Progenitor cell of endocrine pancreas (in vitro differentiated cells): ENCODE results near the gene STX18. TPM values are rescaled to one million over a fixed set of nuclear protein-coding genes. Genes with fewer than 3 reads are reported as not detected.

Experiments
- DNase-seq: peaks from one replicate; pipeline ENCODE4 v3.0.0; 2021; ENCODE audit warnings: low spot score; ENCODE audit not compliant: unreplicated experiment
- H3K27ac Mint-ChIP-seq: 2 replicates; pipeline ENCODE4 v1.8.0; 2021; ENCODE audit warnings: mild to moderate bottlenecking, moderate library complexity, mixed read lengths
- H3K27me3 Mint-ChIP-seq: 2 replicates; pipeline ENCODE4 v1.8.0; 2021; ENCODE audit warnings: mixed read lengths
- H3K36me3 Mint-ChIP-seq: 2 replicates; pipeline ENCODE4 v1.8.0; 2022; ENCODE audit warnings: mixed read lengths; ENCODE audit not compliant: insufficient read depth
- H3K4me1 Mint-ChIP-seq: 2 replicates; pipeline ENCODE4 v1.8.0; 2021; ENCODE audit warnings: low read depth, mixed read lengths
- H3K4me3 Mint-ChIP-seq: 2 replicates; pipeline ENCODE4 v1.8.0; 2021; ENCODE audit warnings: low read depth, mild to moderate bottlenecking, moderate library complexity, mixed read lengths
- H3K9me3 Mint-ChIP-seq: 2 replicates; pipeline ENCODE4 v1.8.0; 2021; ENCODE audit warnings: low read depth, mixed read lengths
- CTCF ChIP-seq: fragments of 200-600 bp; sonication (generic); IDR thresholded peaks from one replicate; pipeline ENCODE4 v1.5.0; 2021; ENCODE audit warnings: antibody characterized with exemption, mild to moderate bottlenecking; ENCODE audit not compliant: unreplicated experiment
- total RNA-seq: library from RNA; stranded (reverse); gene quantifications from 2 replicates; pipeline ENCODE4 v1.2.1, GENCODE V29; 2021

The STX18 gene
- total RNA-seq, 1 donor from 2014 or later: 41.2 TPM

DNA sequence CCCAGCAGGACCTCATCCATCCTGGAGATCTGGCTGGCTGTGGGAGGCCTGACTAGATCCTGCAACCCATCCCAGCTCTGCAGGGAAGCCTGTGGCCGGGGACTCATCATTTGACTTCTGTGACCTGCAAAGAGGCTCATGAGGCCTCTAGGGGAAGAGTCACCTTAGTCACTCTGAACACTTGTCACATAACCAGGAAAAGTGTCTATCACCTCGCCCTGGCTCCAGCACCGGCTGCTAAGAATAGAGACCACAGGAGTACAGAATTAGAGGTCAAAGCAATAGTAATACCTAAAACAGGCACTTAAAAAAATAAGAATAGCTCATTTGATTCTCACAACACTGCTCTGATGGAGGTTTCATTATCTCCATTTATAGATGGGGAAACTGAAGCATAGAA lies 158.8 kb downstream of the STX18 start:
- H3K27me3 Mint-ChIP-seq: peaks cover 60% of the 10 kb centered on the region
- H3K9me3 Mint-ChIP-seq: no peaks in the 10 kb centered on the region

GRCh38 chr4:4379540-4380087 lies 162.2 kb downstream of the STX18 start:
- TF ChIP-seq CTCF: no peak
- Mint-ChIP-seq H3K9me3 (peaks cover 3% of the 10 kb centered on the region), H3K27me3 (peaks cover 72% of the 10 kb centered on the region), H3K4me3 (no peak overlapping the region), H3K36me3 (no peaks in the 10 kb centered on the region), H3K27ac (no peak overlapping the region), H3K4me1 (peaks cover 9% of the 10 kb centered on the region)
- DNase-seq: no peak

More for the DNA sequence above, 158.8 kb downstream of the STX18 start:
- no peak overlapping the region for H3K27ac Mint-ChIP-seq
- H3K36me3 Mint-ChIP-seq: no peaks in the 10 kb centered on the region
- no peak for TF ChIP-seq CTCF
- peaks cover 13% of the 10 kb centered on the region for H3K4me1 Mint-ChIP-seq
- no peak overlapping the region for H3K4me3 Mint-ChIP-seq
- no peak for DNase-seq

GRCh38 chr4:4377732-4378460 lies 164.0 kb downstream of the STX18 start:
- Mint-ChIP-seq H3K4me1 (peaks cover 8% of the 10 kb centered on the region), H3K27me3 (peaks cover 59% of the 10 kb centered on the region), H3K36me3 (no peaks in the 10 kb centered on the region), H3K27ac (no peak overlapping the region), H3K9me3 (peaks cover 6% of the 10 kb centered on the region), H3K4me3 (no peak overlapping the region)
- no peak for TF ChIP-seq CTCF
- DNase-seq: no peak

- no peak overlapping the region for H3K27ac Mint-ChIP-seq
Observed at GRCh38 chr4:4377191-4377590, 164.7 kb downstream of the STX18 start.

DNA sequence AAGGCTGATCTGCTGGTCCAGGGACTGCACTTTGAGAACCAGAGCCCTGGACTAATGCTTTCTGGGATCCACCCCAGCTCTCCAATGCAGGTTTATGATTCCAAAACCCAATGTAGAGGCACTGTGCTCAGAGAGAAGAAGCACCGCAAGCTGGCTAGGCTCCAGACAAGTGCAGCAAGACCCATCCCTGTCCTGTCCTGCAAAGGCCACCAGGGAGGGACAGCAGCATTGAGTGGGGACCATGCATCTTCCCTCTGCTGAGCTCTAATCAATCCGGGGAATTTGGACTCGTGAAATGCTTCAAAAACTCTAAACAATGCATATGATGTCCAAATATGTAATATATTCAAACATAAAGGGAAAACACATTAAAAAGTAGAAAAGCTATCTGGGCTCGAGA lies 165.8 kb downstream of the STX18 start:
- Mint-ChIP-seq H3K36me3 (no peaks in the 10 kb centered on the region), H3K9me3 (peaks cover 6% of the 10 kb centered on the region), H3K4me3 (no peak overlapping the region), H3K27me3 (peaks cover 52% of the 10 kb centered on the region), H3K27ac (no peak overlapping the region), H3K4me1 (no peaks in the 10 kb centered on the region)
- no peak for TF ChIP-seq CTCF
- no peak for DNase-seq

More at GRCh38 chr4:4377191-4377590, 164.7 kb downstream of the STX18 start:
- Mint-ChIP-seq H3K9me3 (peaks cover 6% of the 10 kb centered on the region), H3K27me3 (peaks cover 52% of the 10 kb centered on the region), H3K4me3 (no peak overlapping the region), H3K36me3 (no peaks in the 10 kb centered on the region), H3K4me1 (peaks cover 6% of the 10 kb centered on the region)
- TF ChIP-seq CTCF: no peak
- DNase-seq: no peak
